Measurements from ENCODE around the gene MFAP4. TPM values are rescaled to one million over a fixed set of nuclear protein-coding genes. Genes with fewer than 3 reads are reported as not detected.

Gene MFAP4
- total RNA-seq, 4 donors from 2014 or later: 14.3 to 185 (median 104) TPM

- TF ChIP-seq CTCF (IDR thresholded peaks at IDR 0.05; ENCODE audit: low read depth): no peak
Measured at GRCh38 chr17:19345486-19346350, 41.3 kb downstream of the MFAP4 start.

- no peak for TF ChIP-seq CTCF (IDR thresholded peaks at IDR 0.05; ENCODE audit: low read depth)
Measured at GRCh38 chr17:19345067-19345460, 41.9 kb downstream of the MFAP4 start.

- TF ChIP-seq CTCF (IDR thresholded peaks at IDR 0.05; ENCODE audit: low read depth): no peak
Measured at GRCh38 chr17:19344311-19345066, 42.5 kb downstream of the MFAP4 start.

GRCh38 chr17:19343671-19344151, 43.3 kb downstream of the MFAP4 start:
- no peak for TF ChIP-seq CTCF (IDR thresholded peaks at IDR 0.05; ENCODE audit: low read depth)

- no peak for TF ChIP-seq CTCF (IDR thresholded peaks at IDR 0.05; ENCODE audit: low read depth)
Measured at GRCh38 chr17:19343256-19343630, 43.7 kb downstream of the MFAP4 start.

- TF ChIP-seq CTCF (IDR thresholded peaks at IDR 0.05; ENCODE audit: low read depth): no peak
Measured at GRCh38 chr17:19342611-19343255, 44.3 kb downstream of the MFAP4 start.
